ENCODE data around the gene ELMO1.

- no peak for TF ChIP-seq CTCF (IDR thresholded peaks at IDR 0.05)
- TF ChIP-seq ZFX (IDR thresholded peaks at IDR 0.05; ENCODE audit: borderline replicate concordance), result no peak
These were observed 297.8 kb downstream of the ELMO1 start for GRCh38 chr7:37150856-37151255.

All from 22Rv1 (cell line).